Transverse colon (tissue), 4 donors: ENCODE results near the gene SLAMF7. TPM values are rescaled to one million over a fixed set of nuclear protein-coding genes. Genes with fewer than 3 reads are reported as not detected.

Experiments
- DNase-seq: peaks from one replicate; pipeline ENCODE4 v3.0.0-alpha.2; 2019
- H3K27ac ChIP-seq, 4 donors: fragments of 200-600 bp; sonication (generic); 2 replicates each; pipeline ENCODE4 v1.5.1; 2016 to 2018; ENCODE audit warnings: inconsistent platforms in 4 of 4
- H3K27me3 ChIP-seq: fragments of 200-600 bp; sonication (generic); 2 replicates; pipeline ENCODE4 v1.5.1; 2017; ENCODE audit warnings: inconsistent platforms
- H3K36me3 ChIP-seq, 4 donors: fragments of 200-600 bp; sonication (generic); 2 replicates each; pipeline ENCODE4 v1.5.1; 2017 to 2019; ENCODE audit warnings: inconsistent platforms in 4 of 4
- H3K4me1 ChIP-seq, 4 donors: fragments of 200-600 bp; sonication (generic); 2 replicates each; pipeline ENCODE4 v1.5.1; 2017 to 2020; ENCODE audit warnings: inconsistent platforms in 4 of 4
- H3K4me3 ChIP-seq, 4 donors: fragments of 200-600 bp; sonication (generic); 1 replicate in 1 of 4; 2 replicates in 3 of 4; pipeline versions ENCODE4 v1.5.1 to v1.6.1; 2017 to 2019; ENCODE audit warnings: inconsistent platforms in 4 of 4
- H3K9me3 ChIP-seq, 2 donors: fragments of 200-600 bp; sonication (generic); 2 replicates each; pipeline ENCODE4 v1.5.1; 2017 to 2019; ENCODE audit warnings: inconsistent platforms in 2 of 2
- CTCF ChIP-seq, 5 experiments: fragments of 200-600 bp in 3 of 5; fragments of 450-650 bp in 2 of 5; sonication (generic) in 3 of 5; IDR thresholded peaks; 1 replicate in 2 of 5; 2 replicates in 3 of 5; pipeline ENCODE4 v1.5.1; 2016 to 2017; ENCODE audit warnings: antibody characterized with exemption in 5 of 5, inconsistent platforms in 3 of 5, mild to moderate bottlenecking in 2 of 5, moderate library complexity in 1 of 5
- EP300 ChIP-seq: sonication (generic); formaldehyde crosslinking; IDR thresholded peaks from one replicate; pipeline ENCODE4 v1.6.1; 2017; ENCODE audit warnings: antibody characterized with exemption, low read depth
- POLR2A ChIP-seq: fragments of 450-650 bp; IDR thresholded peaks from one replicate; pipeline ENCODE4 v1.6.1; 2016; ENCODE audit warnings: antibody characterized with exemption, mild to moderate bottlenecking, moderate library complexity
- POLR2AphosphoS5 ChIP-seq, 3 donors: sonication (generic); formaldehyde crosslinking; IDR thresholded peaks; one replicate each; pipeline ENCODE4 v1.6.1; 2016; ENCODE audit warnings: antibody characterized with exemption in 3 of 3
- WGBS, 2 donors: methylation state at CpG; one replicate each; pipeline ENCODE4 v1.1.5; 2018; ENCODE audit warnings: low coverage in 1 of 2; 5-methylcytosine and 5-hydroxymethylcytosine counted together
- in situ Hi-C, 4 donors: fragments of 200-750 bp; cut with MboI; loops; one replicate each; pipeline versions ENCODE4 v1.15.0 to v1.15.1; 2017; ENCODE audit warnings: low sequenced_read_pairs in 3 of 4, low pct_ligation_motif_present in 1 of 4, low pct_unique_long_range_greater_than_20kb in 1 of 4
- intact Hi-C: fragments of 100-400 bp; cut with DNase I; formaldehyde crosslinking; loops from one replicate; pipeline ENCODE4 v1.15.1; 2023; ENCODE audit warnings: low total_unique reads
- total RNA-seq, 4 donors: library from RNA; depleted of rRNA; stranded (reverse); fragments of >200 nt; gene quantifications; one replicate each; pipeline ENCODE4 v1.1.0, GENCODE V29; 2016

The SLAMF7 gene
- total RNA-seq, 4 donors from 2014 or later = 0.20 to 15.4 (median 2.7) TPM; not detected in 1

- TF ChIP-seq CTCF (IDR thresholded peaks at IDR 0.05) = no peak
- no peak for TF ChIP-seq POLR2AphosphoS5 (IDR thresholded peaks at IDR 0.05)
- TF ChIP-seq POLR2A = no peak
- TF ChIP-seq EP300 = no peak
- Histone ChIP-seq H3K27ac (no peak overlapping the region), H3K27me3 (no peaks in the 10 kb centered on the region), H3K36me3 (no peaks in the 10 kb centered on the region), H3K9me3 (no peaks in the 10 kb centered on the region), H3K4me1 (no peaks in the 10 kb centered on the region), H3K4me3 (no peak overlapping the region)
- no peak for DNase-seq
- in situ Hi-C loops (no loop called here), intact Hi-C loops (no loop called here)
- WGBS, 2 donors = 75 to 97% methylated on average over 1 of the region's 1 CpG
These were observed 61.1 kb downstream of the SLAMF7 start for GRCh38 chr1:160800142-160800541.

GRCh38 chr1:160800645-160801408 lies 61.8 kb downstream of the SLAMF7 start:
- intact Hi-C loops = no loop called here
- TF ChIP-seq POLR2A (no peak), POLR2AphosphoS5 (IDR thresholded peaks at IDR 0.05) (no peak), EP300 (no peak), CTCF (IDR thresholded peaks at IDR 0.05) (no peak)
- Histone ChIP-seq H3K9me3 (no peaks in the 10 kb centered on the region), H3K4me1 (no peaks in the 10 kb centered on the region), H3K27ac (no peak overlapping the region), H3K27me3 (no peaks in the 10 kb centered on the region), H3K4me3 (no peak overlapping the region), H3K36me3 (no peaks in the 10 kb centered on the region)
- no peak for DNase-seq
- in situ Hi-C loops = no loop called here
- WGBS, 2 donors = 41 to 48% methylated on average over 4 of the region's 4 CpGs

- WGBS, 2 donors = 94 to 97% methylated on average over 5 to 43 of the region's 43 CpGs
- in situ Hi-C loops = no loop called here
- no peak for TF ChIP-seq EP300
- TF ChIP-seq CTCF (IDR thresholded peaks at IDR 0.05) = no peak
- TF ChIP-seq POLR2A = no peak
- no peak for TF ChIP-seq POLR2AphosphoS5 (IDR thresholded peaks at IDR 0.05)
These were observed 63.0 kb downstream of the SLAMF7 start for GRCh38 chr1:160801836-160802580.

More at GRCh38 chr1:160801836-160802580, 63.0 kb downstream of the SLAMF7 start:
- intact Hi-C loops = no loop called here
- no peaks in the 10 kb centered on the region for H3K4me1 ChIP-seq
- peaks cover 6 to 7% of the 10 kb centered on the region in 2 donors for H3K9me3 ChIP-seq
- no peaks in the 10 kb centered on the region for H3K36me3 ChIP-seq
- H3K27ac ChIP-seq = no peak overlapping the region
- H3K27me3 ChIP-seq = no peaks in the 10 kb centered on the region
- no peak for DNase-seq
- no peak overlapping the region for H3K4me3 ChIP-seq

Other genes with a start within 250 kb of the SLAMF7 start
- 1 to 10 TPM in 2 of 4 donors, under 1 TPM in 1, not detected in 1; 0.60 to 6.7 (median 2.3) TPM for gene SLAMF6, start 216.0 kb upstream of the SLAMF7 start, total RNA-seq
- gene CD84, start 159.8 kb upstream of the SLAMF7 start, total RNA-seq = 1 to 10 TPM; 1.4 to 8.6 (median 5.8) TPM
- 1 to 10 TPM in 3 of 4 donors, not detected in 1; 1.1 to 3.3 (median 3.2) TPM for gene SLAMF1, start 92.2 kb upstream of the SLAMF7 start, total RNA-seq
- gene CD48, start 27.4 kb upstream of the SLAMF7 start, total RNA-seq = 10 to 100 TPM in 2 of 4 donors, 1 to 10 TPM in 1, not detected in 1; 7.5 to 31.3 (median 17.6) TPM
- 1 to 10 TPM in 3 of 4 donors, under 1 TPM in 1; 0.40 to 9.4 (median 1.8) TPM for gene LY9, start 56.9 kb downstream of the SLAMF7 start, total RNA-seq
- gene CD244, start 123.6 kb downstream of the SLAMF7 start, total RNA-seq = under 1 TPM in 2 of 4 donors, not detected in 2; 0.48 to 0.55 TPM
- gene ITLN1, start 145.9 kb downstream of the SLAMF7 start, total RNA-seq = 100 to 1,000 TPM in 1 of 4 donors, 10 to 100 TPM in 1, 1 to 10 TPM in 1, not detected in 1; 9.5 to 256 (median 46.2) TPM
- gene ITLN2, start 215.6 kb downstream of the SLAMF7 start, total RNA-seq = not detected